GOT3 (cell line): ENCODE data around the gene TUBE1.
"Not testable (repeated sequence)": the region's sequence is repeated elsewhere in the genome, so short reads cannot be mapped to it uniquely, and the experiment has no call there.

ENCODE experiments used
- DNase-seq: peaks from one replicate; lab custom pipeline; 2025; ENCODE audit warnings: mixed read lengths; lab: John Stamatoyannopoulos, UW

The TUBE1 gene, protein sequence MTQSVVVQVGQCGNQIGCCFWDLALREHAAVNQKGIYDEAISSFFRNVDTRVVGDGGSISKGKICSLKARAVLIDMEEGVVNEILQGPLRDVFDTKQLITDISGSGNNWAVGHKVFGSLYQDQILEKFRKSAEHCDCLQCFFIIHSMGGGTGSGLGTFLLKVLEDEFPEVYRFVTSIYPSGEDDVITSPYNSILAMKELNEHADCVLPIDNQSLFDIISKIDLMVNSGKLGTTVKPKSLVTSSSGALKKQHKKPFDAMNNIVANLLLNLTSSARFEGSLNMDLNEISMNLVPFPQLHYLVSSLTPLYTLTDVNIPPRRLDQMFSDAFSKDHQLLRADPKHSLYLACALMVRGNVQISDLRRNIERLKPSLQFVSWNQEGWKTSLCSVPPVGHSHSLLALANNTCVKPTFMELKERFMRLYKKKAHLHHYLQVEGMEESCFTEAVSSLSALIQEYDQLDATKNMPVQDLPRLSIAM

DNA sequence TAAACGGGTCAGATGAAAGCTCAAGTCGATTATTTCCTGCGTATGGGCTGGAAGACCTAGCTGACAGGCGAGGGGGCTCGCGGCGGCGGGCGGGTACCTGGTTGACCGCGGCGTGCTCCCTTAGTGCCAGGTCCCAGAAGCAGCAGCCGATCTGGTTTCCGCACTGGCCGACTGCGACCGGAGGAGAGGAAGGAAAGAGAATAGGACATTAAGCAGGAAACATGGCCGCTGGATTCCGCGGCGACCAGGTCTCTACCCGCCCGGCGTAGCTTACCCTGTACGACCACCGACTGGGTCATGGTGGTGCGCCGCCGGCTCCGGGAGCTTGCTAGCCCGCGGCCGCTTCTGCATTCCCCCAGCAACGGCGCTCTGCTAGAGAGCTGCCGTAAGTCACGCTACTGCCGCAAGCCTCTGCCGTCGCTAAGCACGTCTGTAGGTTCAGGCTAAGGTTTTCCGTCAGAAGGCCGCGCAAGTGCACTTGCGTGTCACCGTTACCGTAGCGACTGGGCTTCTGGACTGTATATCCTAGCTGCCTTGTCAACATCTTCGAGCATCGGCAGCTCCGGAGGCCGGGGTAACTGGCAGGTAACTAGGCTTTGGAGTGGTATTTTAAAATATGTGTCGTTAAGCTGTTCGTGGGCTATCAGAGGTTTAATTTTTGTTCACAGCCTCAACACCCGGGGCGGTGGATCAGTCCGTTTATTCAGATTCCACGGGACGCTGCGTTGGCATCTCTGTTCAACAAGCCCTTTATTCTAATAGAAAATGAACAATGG lies at the start of gene TUBE1, which contains the start of gene FAM229B:
TUBE1 (minus strand) TSS at position 347 of the 776 bp plus-strand sequence; CDS start at position 299, 48 bp downstream.
FAM229B (plus strand) TSS at position 456 of the 776 bp plus-strand sequence. CDS start 11,693 bp downstream, outside the sequence.
- peak; percentile 72 for DNase-seq

DNA sequence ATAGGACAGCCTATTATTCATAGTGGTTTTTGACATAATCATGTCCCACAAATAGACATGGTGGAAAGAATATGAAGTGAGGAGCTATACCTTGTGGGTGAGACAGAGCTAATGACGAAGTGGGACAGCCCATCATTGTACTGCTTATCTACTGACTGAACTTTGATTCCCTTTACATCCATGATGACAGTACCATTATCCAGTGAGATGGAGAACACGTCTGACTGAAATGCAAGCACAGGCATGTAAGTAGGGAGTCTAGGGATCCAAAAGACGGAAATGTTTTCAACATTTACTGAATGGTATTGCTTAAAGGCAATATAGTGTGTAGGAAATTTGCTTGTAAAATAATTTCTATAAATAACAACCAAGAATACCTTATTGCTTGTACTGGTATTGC lies 43.6 kb upstream of the TUBE1 start:
- DNase-seq, result no peak

DNA sequence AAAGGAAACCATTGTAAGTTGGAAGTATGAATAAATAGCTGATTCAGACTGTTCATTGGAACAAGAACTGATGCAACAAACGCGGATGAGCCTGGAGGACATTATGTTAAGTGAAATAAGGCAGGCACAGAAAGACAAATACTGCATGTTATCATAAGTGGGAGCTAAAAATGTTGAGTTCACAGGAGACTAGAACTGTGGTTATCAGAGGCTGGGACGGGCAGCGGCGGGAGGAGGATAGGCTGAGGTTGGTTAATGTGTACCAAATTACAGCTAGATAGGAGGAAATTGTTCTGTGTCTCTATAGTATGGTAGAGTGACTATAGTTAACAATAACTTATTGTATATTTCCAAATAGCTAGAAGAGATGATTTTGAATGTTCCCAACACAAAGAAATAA lies 40.9 kb upstream of the TUBE1 start:
- no peak for DNase-seq

DNA sequence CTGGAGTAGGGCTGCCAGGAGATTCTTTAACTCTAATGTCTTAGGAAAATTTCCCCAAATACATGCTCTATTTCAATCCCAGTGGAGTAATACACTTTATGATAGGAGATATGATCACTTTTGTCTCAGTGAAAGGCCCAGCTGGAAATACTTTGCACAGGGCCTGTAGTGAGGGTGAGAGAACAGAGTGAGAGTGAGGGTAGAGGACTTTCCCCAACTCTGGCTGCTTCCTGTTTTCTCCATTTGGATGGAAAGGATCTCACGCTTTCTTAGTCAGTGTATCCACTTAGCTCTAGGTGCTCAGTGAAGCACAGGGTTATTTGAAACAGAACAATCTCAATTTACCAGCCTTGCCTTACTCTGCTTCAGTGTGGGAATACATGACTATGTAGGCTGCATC lies 36.7 kb upstream of the TUBE1 start:
- DNase-seq, result no peak

DNA sequence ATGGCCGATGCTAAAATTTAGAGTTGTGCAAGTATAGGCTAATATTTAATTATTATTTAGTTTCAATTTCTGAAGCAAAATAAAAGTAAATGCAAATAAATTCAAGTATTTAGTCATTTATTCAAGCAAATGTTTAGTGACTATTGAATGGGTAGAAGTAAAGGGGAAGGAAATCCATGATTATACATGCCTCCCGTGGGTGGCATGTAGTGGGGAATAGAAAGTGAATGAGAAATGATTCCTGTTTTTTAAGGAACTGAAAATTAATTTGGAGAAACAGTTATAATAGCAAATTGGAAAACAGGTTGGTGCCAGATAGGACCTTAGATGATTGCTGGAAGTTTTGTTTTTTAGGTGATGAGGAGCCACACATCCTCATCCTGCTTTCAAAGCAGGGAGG lies 35.5 kb upstream of the TUBE1 start:
- DNase-seq, result no peak

DNA sequence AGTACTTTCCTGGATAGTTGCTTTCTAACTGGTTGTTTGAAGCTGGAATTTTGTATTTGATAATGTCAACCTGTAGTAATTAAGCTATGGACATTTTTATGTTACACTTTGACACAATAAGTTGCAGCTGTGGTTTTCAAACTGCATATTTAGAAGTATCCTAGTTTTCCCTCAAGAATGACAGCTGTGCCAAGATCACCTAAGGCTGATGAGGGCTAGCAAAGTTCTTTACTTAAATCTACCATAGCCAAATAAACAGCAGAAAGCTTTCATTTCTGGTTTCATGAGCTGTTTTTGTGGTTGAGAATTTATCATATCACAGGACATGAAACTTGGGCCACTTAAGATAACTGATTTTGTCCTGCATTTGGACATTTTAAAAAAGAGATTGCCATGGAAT lies 30.8 kb upstream of the TUBE1 start:
- DNase-seq, result no peak

DNA sequence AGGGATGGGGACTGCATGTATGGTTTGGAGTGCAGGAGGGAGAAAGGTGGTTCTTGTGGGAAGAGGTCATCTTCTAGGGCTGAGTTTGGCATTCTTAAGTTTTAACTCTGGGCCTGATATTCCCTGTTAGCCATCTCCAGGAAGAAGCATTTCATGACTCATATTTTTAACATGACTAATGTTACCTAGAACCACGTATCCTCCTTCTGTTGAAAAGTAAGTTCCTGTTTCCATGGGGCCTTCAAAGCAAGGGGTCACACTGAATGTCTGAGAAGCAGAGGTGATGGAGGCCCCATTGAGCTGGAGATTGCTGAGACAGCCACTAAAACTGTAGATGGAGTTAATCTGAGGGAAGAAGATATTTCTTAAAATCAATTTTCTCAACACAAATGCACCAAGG lies 30.3 kb upstream of the TUBE1 start:
- no peak for DNase-seq

DNA sequence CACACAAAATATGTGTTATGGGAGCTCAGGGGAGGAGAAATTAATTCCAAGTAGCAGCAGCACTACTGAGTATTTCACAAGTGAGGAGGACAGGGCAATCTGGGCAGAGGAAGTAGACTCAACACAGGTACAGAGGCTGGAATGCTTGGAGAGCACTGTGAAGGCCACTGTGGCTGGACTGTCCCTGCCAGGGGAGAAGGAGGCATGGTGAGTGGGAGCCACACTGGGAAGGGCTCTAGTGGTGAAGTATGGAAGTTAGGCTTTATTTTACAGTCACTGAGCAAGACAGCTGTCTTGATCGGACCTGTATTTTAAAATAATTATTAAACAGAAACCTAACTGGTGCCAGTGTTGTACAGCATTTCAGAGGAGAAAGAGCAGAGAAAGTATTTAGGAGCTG lies 28.9 kb upstream of the TUBE1 start:
- no peak for DNase-seq

DNA sequence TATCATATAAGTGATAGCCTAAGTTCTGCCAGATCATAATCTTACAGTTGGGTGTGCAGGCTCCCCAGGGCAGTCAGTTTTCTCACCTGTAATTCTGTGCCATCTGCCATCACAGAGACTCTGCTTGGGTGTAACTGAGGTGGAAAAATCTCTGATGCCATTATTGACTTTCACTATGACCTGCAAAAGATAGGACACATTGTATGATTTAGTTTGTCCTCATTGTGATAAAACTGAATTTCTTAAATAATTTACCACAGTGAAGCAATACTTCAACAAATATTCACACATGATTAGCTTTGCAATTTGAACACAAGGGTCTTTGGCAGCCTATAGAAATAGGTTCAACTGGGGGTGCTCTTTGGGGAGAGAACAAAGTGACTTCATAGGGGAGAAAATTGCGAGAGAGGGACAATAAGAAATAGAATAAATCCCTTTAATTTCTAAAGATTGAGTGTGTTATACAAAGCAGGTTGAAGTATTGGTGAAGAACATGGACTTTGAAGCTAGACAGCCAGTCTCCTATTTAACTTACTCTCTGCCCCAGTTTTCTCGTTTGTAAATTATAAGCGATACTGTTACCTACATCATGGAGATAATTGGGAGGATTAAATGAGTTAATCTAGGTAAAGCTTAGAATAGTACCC lies 27.4 kb upstream of the TUBE1 start:
- no peak for DNase-seq

DNA sequence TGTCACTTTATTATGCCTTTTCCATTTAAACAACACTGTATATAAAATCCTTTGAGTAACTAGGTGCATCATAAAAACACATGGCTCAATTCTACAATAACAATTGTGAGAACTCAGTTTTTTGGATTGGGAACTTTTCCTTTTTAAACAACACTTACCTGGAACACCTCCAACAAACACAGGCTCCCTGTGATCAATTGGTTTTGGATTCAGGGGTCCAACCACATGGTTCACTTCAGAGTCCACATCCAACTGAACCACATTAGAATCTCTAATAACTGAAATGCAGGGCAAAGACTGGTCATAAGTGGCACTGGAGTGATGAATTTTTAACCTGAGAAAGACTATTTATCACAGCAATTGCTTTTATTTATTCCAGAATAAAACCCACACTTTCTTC lies 26.6 kb upstream of the TUBE1 start:
- no peak for DNase-seq

DNA sequence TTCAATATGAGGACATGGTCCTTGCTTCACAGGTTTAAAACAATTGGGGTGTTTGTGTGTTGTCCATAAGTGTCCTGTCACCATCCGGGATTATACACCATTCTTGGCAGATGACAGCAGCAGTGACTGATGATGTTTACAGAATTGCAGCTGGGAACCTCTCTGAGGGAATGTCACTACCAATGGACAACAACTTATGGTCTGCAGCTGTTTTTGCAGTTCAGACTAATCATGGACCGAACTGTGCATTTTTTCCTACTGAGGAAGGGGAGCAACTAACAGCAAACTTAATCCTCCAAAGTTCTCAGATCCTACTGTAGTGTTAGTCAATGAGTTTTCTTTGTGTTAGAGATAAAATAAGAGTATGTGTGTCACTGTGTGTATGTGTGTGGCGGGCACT lies 26.1 kb upstream of the TUBE1 start:
- DNase-seq, result no peak

DNA sequence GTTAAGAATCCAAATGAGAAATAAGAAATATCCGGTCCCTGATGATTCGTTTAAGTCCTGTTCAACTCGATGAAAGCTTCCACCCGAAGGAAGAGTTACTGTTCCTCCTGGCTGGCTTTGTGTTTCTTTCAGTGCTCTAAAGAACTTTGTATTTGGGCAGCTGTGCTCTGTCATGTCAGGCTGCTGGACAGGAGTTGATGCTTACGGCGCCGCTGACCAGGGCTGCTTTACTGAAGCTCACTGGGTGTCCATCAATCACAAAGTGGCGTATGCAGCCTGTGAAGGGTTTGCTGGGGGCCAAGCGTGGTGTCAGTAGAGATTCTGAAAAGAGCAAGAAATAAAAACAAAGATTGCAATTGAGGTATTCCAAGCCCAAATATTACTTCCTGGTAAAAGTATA lies 22.0 kb upstream of the TUBE1 start:
- DNase-seq, result no peak

DNA sequence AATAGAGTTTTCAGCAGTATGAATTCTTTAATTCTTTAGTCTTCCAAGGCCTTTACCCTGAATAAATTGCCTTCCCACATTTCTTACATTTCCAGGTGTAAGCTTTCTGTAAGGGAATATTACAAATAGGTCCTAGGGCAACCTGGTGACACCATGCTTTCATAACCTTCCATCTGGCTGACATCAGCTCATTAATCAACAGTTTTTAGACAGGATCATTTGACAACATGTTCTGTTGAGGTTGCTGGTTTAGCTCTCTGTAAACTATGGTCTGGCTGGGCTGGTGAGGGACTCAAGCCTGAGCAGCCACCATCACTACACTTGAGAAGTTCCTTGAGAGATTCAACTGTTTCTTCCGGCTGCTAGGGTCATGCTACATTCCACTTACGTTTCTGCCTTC lies 19.3 kb upstream of the TUBE1 start:
- DNase-seq, result no peak

DNA sequence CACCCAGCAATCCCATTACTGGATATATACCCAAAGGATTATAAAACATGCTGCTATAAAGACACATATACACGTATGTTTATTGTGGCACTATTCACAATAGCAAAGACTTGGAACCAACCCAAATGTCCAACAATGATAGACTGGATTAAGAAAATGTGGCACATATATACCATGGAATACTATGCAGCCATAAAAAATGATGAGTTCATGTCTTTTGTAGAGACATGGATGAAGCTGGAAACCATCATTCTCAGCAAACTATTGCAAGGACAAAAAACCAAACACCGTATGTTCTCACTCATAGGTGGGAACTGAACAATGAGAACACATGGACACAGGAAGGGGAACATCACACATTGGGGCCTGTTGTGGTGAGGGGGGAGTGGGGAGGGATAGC lies 18.7 kb upstream of the TUBE1 start:
- not testable (repeated sequence) for DNase-seq

DNA sequence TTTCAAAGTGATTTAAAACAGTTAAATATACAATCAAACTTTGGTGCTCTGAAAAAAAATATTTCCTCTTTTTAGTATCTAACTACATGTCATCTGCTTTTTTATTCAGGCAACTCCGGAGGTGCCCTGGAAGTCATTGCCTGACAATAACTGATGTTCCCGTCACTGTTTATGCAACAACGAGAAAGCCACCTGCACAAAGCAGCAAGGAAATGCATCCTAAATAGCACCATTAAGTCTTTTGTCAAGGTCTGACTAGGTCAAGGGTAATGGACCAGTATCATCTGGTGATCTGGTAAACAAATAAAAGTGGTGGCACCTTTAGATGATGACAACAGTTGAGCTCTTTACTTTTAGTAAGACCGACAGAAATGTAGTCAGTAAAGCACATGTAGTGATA lies 13.3 kb upstream of the TUBE1 start:
- no peak for DNase-seq

DNA sequence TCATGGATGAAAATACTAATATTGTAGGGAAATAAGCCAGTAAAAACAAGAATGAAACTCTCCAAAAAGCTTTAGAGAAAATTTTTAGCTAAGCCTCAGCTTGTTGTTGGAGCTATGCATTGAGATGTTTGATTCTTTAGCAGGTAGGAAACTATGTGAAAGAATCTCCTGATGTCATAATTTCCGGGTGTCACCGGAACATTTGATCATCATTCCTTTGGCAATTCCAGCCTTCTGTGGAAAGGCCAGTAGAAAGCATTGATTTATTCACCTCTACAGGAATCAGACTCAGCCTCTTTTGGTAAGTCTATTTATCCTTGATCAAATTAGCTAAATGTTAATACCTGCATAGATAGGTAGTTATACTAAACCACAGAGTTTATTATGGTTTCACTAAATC lies 9.6 kb upstream of the TUBE1 start:
- no peak for DNase-seq

DNA sequence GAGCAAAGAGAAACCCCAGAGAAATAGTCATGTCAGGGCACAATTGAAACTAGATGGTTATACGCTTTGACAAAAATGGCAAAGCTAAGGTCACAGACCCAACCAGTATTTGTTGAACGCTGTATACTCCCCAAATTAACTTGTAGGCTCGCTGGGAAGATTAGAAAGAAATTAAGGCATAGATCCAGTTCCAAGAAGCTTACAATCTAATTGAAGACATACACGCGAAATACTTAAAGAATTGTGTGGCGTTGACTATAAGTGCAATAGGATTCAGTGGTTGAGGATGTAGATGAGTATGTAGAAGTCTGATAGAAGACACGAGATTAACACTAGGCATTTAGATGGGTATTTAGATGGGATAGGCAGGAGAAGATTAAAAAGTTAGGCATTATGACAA lies 634 bp upstream of the TUBE1 start:
- no peak for DNase-seq

DNA sequence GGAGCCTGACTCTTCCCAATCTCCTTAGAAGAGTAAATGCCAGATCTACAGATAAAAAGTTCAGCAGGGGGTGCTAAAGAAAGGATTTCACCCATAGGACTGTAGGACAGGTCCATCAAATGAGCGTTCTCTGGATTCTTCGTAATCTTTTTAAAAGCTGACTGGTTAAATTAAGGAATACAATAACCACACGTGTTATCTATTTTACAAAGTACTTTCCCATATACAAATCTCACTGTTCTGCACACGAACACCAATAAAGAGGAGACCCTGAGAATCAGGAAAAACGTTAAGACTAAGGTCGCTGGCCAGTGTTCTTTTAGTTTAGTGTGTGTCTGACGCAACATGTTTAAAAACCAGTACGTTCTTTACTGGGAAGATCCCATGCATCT lies 542 bp downstream of the TUBE1 start:
- no peak for DNase-seq

DNA sequence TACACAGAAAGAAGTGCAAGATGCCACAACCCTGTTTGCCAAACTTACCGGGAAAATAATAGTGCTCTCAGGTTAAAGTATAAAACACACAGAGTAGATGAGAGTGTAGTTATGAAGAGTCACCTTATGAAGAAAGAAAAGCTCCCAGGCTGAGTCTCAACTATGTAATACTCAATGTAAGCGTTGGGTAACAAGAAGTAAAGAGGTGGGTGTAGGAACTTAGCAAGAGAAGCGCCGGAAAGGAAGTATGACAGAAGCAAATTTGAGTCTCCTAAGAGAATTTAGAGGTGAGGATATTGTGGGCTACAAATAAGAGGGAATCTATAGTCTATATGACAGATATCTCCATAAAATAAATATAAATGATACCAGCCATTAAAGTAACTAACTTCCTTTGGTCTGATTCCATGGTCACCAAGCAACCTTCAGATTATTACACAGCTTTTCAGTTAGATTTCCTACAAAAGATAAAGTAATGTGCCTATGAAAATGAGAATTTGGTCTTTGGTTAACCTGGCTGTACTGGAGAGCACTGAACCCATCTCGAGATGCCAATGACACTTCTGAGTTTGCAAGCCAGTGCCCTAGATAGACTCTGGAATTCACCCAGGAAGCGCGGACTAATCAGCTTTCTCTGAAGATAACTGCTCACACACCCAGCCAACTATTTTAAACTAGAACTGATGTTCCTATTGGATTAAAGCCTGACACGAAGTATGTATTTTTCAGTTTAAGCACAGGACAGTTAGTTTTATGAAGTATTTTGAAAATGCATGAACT lies 1.8 kb downstream of the TUBE1 start:
- DNase-seq, result no peak

DNA sequence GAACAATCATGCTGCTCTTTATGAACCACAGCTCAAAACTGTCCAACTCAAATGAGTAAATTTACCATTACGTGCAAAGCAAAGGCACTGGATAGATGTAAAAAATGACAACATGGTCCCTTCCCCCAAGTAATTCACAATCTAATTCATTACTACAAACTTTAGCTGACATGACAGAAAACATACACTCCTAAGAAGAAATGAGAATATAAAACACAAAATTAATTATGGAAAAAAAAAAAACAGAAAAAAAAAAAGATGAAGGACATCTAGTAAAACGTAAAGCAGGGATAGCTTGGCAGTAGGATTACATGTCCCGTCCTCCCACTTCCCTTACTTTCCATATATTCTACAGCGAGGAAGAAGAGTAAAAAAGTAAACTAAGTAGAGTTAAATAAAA lies 5.7 kb downstream of the TUBE1 start:
- DNase-seq, result no peak

DNA sequence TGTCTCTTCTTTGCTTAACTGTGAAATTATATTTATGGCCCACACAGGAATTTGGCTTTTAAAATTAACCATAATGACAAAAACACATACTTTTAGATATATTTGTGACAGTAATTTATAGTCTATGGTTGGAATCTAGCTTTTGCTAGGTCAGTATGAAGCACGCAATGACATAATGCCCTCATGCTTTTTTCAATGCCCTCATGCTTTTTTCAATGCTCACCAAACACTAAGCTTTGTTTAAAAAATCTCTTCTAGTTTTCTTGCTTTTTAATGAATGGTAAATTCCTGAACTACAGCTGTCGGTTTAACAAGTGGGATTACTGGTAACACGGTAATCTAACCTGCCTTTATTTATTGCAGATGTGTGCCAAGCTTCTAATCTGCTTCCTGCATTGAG lies 20.7 kb downstream of the TUBE1 start:
- DNase-seq, result no peak

DNA sequence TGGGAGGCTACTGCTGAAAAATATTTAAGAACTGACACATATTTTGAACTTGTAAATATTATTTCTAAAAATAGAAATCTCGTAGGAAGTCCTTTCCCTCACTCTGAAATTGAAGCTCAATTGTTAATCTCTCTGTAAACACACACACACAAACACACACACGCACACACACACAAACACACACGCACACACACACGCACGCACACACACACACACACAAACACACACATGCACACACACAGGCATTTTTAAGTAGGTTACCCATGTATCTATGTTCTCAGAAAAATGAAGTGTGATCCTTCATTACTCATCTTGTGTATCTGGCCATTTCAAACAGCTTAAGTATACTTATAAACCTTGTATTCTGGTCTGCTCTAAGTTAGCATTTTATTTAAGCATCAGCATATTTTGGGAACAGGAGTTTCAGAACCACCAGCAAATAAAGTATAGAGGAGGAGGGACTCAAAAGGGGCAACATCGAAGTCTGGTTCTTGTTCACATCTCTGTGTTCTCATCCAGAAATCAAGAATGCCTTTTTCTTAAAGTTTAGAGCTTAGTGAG lies 21.8 kb downstream of the TUBE1 start:
- DNase-seq, result no peak
